Measurements from ENCODE around the gene NOL12.
A peak's percentile ranks its signal among the peaks of the same experiment; 100 is the strongest.
"Not testable (repeated sequence)": the region's sequence is repeated elsewhere in the genome, so short reads cannot be mapped to it uniquely, and the experiment has no call there.

Gene NOL12

DNA sequence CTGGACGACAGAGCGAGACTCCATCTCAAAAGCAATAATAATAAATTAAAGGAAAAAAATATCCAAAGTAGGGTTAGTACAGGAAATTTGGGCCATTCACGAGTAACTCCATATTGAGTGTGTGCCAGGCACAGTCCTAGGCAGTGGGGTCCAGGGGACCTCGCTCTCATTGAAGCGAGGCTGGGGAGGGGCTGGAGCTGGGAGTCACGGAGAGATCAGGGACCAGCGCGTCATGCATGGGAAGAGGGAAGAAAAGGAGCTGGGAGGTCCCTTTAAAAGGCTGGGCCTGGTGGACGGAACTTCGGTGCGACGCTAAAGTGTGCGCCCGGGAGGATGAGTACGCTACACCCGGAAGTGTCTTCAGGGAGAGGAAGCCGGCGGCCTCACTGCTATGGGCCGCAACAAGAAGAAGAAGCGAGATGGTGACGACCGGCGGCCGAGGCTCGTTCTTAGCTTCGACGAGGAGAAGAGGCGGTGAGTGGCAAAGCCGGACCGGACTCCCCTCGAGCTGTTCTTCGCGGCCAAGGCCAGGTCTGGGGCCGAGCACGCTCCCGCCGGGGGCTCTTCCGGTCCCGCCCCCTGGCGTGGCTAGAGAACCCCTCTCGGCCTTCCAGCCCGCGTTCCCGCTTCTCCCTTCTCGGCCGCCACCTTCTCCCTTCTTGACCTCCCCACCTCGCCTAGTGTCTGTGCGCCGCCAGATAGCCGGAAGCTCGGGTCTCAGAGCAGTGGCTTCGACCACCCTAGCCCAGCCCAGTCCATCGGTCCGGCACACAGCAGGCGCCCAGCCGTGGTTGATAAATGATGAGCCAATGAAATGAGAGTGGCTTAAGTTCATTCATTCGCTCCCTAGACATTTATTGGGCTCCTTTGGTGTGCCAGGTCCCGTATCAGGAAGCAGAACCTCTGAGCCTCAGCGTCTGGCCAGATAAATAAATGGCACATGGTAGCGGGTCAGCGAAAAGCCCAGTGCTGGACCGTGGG, at the start of gene NOL12:
Gene NOL12, plus strand, starts transcription at position 342 of the 981 bp plus-strand sequence. Its CDS starts 50 bp downstream, at position 392.
- peak; percentile 67 for DNase-seq (ENCODE audit: low read depth)

- DNase-seq (ENCODE audit: low read depth), result no peak
These were observed 49.2 kb upstream of the NOL12 start for GRCh38 chr22:37636949-37637273.

DNA sequence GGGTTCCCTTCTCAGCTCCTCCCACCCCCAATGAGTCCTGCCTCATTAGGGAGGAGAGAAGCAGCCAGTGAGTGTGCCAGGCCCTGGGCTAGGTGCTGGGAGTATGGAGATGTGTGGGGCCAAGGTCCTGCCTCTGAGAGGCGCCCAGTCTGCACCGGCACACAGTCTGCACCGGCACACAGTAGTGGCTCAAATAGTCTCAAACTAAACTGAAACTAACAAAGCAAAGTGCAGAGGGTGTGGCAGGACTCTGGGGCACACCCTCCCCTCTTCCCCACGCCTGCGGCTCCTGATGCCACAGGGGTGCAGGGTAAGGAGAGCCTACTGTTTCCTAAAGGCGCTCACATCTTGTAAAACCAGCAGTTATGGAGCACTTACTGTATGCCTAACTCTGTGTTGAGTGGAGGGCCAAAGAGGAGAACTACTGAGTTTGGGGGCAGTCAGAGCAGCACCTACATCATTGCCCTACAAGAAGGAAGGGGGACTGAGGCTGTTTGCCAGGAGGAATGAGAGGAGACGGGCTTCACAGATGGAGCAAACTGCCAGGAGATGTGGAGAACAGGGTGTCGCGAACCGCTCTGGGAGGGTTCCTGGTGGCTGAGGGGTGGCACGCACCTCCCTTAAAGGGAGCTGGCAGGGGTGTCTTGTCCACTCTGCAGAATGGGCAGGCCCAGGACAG, 47.6 kb upstream of the NOL12 start:
- DNase-seq (ENCODE audit: low read depth), result no peak

DNA sequence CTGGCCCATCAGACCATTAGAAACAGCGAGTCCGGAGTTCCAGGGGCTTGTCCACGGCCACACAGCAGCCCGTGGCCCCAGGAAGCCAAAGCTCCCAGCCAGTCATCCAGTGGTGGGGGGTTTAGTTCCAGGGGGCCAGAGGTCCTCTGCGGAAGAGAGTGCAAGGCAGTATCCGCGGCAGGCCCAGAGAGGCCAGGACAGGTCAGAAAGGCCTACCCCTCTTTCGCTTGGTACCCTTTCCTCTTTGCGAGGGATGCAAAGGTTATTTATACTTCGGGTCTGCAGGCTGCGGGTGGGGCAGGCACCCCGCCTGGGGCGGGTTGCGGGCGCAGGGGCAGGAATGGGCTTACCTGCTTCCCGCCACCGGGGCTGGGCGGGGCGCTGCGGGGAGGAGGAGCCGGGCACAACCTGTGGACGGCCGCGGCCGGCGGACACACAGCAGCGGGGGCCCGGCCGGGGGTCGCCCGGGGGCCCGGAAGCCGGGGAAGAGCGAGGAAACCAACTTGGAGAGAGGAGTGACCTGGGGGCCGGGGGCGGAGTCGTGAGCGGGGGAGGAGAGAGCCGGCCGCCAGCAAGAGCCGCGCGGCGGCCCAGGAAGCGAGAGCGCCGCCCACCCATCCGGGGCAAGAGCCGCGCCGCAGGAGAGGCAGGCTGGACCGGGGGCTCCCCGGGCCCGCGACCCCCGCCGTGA, 46.9 kb upstream of the NOL12 start, which contains the start of gene SH3BP1:
Gene SH3BP1, plus strand, starts transcription at position 600 of the 691 bp plus-strand sequence. CDS start 119 bp downstream, outside the sequence.
- DNase-seq (ENCODE audit: low read depth), result no peak

GRCh38 chr22:37639771-37640590, 46.2 kb upstream of the NOL12 start:
- no peak for DNase-seq (ENCODE audit: low read depth)

DNA sequence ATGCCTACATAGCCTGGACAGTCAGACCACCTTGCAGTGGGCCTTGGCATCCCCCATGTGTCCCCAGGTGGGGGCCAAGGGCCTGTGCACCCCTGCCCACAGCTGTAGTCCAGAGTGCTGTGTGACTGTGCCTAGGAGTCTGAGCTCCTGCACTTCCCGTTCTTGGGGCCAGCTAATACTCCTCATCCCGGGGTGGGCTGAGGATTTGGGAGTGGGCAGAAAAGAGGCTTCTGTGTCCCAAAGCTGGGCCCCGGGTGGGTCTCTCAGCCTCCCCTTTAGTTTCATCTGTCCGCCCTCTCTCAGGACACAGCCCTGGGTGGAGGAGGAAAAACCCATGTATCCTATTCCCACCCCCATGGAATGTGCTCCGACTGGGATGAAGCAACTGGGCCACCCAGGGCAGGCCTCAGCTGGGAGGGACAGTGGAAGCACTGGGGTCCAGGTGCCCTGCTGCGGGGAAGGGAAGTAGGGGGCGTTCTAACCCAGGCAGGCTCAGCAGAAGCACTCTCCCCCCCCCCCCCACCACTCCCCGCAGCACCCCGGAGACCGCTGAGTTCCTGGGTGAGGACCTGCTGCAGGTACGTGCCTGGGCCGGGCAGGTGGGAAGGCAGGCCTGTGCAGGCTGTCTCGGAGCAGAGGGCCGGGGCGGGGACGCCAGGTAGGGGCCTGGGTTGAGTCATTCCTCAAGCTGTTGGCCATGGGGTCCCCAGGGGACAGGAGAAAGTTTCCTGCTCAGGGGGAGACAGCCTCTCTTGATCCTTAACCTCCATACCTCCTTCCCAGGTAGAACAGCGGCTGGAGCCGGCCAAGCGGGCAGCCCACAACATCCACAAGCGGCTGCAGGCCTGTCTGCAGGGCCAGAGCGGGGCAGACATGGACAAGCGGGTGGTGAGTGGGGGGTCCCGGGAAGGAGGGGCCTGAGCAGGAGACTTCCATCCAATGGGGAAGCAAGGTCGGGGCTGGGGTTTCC, 45.3 kb upstream of the NOL12 start:
- DNase-seq (ENCODE audit: low read depth), result no peak

- DNase-seq (ENCODE audit: low read depth), result no peak
These were observed 44.6 kb upstream of the NOL12 start for GRCh38 chr22:37641561-37641949.

DNA sequence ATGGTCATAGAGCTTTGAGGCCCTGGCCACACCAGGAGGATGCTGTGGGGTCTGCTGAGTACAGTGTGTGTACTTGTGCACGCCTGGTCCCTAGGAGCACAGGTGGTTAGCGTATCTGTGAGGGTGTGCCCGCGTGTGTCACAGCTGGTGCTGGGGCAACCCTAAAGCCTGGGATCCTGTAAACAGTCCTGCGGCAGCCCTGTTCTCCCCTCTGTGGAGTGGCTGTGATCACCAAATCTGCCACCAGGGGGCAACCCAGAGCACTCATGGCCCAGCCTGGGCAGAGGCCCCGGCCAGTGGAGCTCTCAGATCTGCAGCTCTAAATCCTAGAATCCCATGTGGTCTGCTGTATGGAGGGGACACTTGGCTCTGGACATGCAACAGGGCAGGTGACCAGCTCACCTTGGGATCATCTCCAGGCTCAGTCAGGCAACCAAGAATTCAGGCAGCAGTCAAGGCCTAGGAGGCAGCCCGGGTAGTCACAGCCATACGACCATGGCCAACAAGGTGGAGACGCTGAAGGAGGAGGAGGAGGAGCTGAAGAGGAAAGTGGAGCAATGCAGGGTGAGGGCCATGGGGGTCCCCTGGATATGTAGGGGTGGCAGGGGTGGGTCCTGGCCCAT, 42.8 kb upstream of the NOL12 start:
- peak; percentile 80 for DNase-seq (ENCODE audit: low read depth)

DNA sequence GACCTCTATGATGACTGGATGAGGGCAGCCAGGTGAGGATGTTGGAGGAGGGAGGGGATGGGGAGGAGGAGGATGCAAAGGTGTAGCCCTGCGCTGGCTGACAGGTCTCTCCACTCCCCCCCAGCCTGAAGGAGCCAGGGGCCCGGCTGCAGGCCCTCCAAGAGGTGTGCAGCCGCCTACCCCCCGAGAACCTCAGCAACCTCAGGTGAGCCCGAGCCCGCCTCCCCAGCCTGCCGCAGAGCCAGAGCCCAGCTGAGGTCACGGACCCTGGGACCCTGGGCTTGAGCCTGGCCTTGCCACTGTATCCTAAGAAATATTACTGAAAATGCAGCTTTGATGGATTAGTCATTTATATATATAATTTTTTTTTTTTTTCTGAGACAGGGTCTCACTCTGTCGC, 38.8 kb upstream of the NOL12 start:
- no peak for DNase-seq (ENCODE audit: low read depth)

DNA sequence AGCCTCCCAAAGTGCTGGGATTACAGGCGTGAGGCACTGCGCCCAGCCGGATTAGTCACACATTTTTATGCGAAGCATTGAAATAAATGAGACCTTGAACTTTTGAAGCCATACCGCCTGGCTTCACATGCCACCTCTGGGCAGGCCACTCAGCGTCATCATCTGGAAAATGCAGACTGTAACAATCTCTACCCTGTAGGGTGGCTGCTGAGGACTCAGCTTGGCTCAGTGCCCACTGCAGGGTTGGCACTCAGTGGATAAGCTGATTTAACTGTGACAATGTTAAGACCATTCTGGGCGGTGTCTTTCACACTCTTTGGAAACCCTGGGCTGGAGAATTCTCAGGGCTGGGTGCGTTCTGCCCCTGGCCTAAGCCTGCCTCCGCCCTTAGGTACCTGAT, 38.2 kb upstream of the NOL12 start:
- no peak for DNase-seq (ENCODE audit: low read depth)

- no peak for DNase-seq (ENCODE audit: low read depth)
These were observed 35.5 kb upstream of the NOL12 start for GRCh38 chr22:37650463-37651136.

- DNase-seq (ENCODE audit: low read depth), result no peak
These were observed 31.4 kb upstream of the NOL12 start for GRCh38 chr22:37654563-37655251.

GRCh38 chr22:37655252-37655563, 30.9 kb upstream of the NOL12 start:
- no peak for DNase-seq (ENCODE audit: low read depth)

GRCh38 chr22:37656583-37656982, 29.6 kb upstream of the NOL12 start:
- DNase-seq (ENCODE audit: low read depth), result not testable (repeated sequence)

DNA sequence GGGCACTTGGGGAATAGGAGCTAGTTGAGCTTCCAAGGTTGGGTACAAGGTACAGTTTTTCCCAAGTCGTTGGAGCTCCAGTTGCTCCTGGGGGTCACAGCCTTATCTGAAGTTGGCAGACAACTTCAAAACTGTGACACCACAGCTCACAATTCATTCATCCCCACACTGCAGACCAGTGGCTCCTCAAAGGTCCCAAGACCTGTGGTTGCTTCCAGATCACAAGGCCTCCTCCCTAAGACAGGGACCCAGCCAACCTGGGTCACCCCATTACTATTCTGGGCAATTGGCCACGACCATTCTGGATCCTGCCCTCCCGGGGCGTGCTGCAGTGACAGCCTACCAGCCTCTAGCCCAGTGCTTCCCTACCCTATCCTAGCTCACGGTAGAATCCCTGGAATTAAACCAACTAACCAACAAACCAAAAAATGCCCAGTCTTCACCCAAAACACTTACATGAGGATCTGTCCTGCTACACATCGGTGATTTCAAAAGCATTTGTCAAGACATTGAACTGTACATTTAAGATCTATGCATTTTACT, 28.5 kb upstream of the NOL12 start:
- DNase-seq (ENCODE audit: low read depth), result no peak

- DNase-seq (ENCODE audit: low read depth), result peak; percentile 98
These were observed 27.7 kb upstream of the NOL12 start, which contains the start of gene PDXP for GRCh38 chr22:37658133-37659065. Gene PDXP (plus strand): TSS chr22:37658723. CDS start chr22:37658783, 60 bp downstream.
